ENCODE data around the gene AEBP1.

The AEBP1 gene

DNA sequence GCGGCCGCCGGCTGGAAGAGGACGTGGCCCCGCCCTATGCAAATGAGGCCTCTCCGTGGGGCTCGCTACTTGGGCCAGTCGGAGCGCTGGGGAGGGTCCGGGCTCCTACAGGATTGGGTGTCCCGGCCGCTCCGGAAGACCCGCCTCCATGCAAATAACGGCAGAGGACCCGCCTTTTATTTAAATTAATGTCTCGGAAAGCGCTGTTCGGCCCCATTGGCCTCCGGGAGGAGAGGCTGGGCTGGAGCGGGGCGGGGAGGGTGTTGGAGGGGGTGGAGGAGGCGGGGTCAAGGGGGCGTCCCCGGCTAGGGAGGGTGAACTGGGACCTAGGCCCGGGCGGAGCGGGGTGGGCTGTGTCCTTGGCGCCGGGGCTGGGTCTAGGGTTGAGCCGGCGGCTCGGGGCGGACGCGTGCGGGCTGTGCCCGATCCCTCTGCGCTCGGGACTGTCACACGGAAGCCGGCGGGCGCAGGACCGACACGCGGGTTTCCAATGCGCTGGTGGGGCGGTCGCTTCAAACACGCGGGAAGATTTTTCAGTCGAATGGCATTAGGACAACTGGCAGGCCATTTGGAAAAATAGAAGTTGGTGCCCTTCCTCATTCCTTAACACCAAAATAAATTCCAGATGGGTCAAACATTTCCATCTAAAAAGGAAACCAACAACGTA, 21.5 kb upstream of the AEBP1 start:
- Histone ChIP-seq H3K79me1 (ENCODE audit: low read depth, low read length) (peaks cover 2% of the 10 kb centered on the region), H3K4me2 (ENCODE audit: insufficient read depth, low read length, poor library complexity, severe bottlenecking) (peak overlapping the region; percentile 89), H2BK15ac (ENCODE audit: low read length) (no peak overlapping the region), H3K4ac (ENCODE audit: low read length) (no peak overlapping the region), H3K4me3 (ENCODE audit: low read length in 2 of 2) (peak overlapping the region; percentile 61 to 70), H3K18ac (ENCODE audit: low read length) (peak overlapping the region; percentile 71), H2BK120ac (ENCODE audit: low read depth, low read length) (no peak overlapping the region), H3K9ac (ENCODE audit: low read depth, low read length, poor library complexity) (no peak overlapping the region), H3K36me3 (replicated peaks in 1 of 2; ENCODE audit: control insufficient read depth in 2 of 2, insufficient read depth in 2 of 2, low read length in 2 of 2) (peaks cover 20 to 22% of the 10 kb centered on the region in 2 donors), H4K8ac (ENCODE audit: low read depth, low read length) (no peak overlapping the region), H3K9me3 (replicated peaks in 1 of 2; ENCODE audit: control insufficient read depth in 2 of 2, insufficient read depth in 1 of 2, low read depth in 1 of 2, low read length in 2 of 2) (no peaks in the 10 kb centered on the region), H3K23ac (ENCODE audit: low read depth, low read length, poor library complexity) (peak overlapping the region; percentile 89), H3K14ac (ENCODE audit: low read length) (no peak overlapping the region), H2AFZ (ENCODE audit: low read length) (peak overlapping the region; percentile 95), H3K27me3 (ENCODE audit: control insufficient read depth in 3 of 3, insufficient read depth in 3 of 3, low read depth in 1 of 3, low read length in 3 of 3) (peaks cover 0 to 12% (median 4%) of the 10 kb centered on the region in 3 experiments), H3K27ac (replicated peaks; ENCODE audit: low read length) (no peak overlapping the region), H4K91ac (ENCODE audit: low read depth, low read length, poor library complexity) (no peak overlapping the region), H2AK5ac (ENCODE audit: low read depth, low read length) (no peak overlapping the region), H3K4me1 (ENCODE audit: control insufficient read depth in 2 of 2, insufficient read depth in 1 of 2, low read depth in 1 of 2, low read length in 2 of 2) (no peaks in the 10 kb centered on the region), H2BK5ac (ENCODE audit: low read length) (no peak overlapping the region), H2BK12ac (ENCODE audit: low read length) (no peak overlapping the region)
- no CpG with 5 or more reads among the region's 54 CpGs for WGBS, 2 donors (ENCODE audit: extremely low coverage in 2 of 2, insufficient read length in 2 of 2, insufficient replicate concordance in 1 of 2)
- peak; percentile 98 for DNase-seq (ENCODE audit: low spot score)

DNA sequence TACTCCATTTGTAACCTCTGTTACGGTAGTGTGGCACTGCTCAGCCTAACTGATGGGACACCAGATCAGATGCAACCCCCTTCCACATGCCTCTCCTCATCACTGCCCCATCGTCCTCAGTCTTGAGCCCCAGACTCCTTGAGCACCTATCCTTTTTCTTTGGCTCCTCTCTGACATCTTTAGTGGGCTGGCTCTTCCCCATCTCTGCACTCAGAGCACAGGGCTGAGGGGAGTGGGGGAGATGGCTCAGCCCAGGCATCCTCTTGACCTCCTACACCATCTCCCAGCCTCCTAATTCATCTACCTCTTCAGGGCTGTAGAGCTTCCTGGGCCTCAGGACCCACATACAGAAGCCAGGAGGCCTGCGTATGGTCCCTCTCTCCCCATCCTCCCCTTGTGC, 20.3 kb upstream of the AEBP1 start:
- Histone ChIP-seq H2BK15ac (ENCODE audit: low read length) (no peak overlapping the region), H2BK120ac (ENCODE audit: low read depth, low read length) (no peak overlapping the region), H3K14ac (ENCODE audit: low read length) (no peak overlapping the region), H3K79me1 (ENCODE audit: low read depth, low read length) (no peaks in the 10 kb centered on the region), H2AK5ac (ENCODE audit: low read depth, low read length) (no peak overlapping the region), H3K9me3 (replicated peaks in 1 of 2; ENCODE audit: control insufficient read depth in 2 of 2, insufficient read depth in 1 of 2, low read depth in 1 of 2, low read length in 2 of 2) (no peaks in the 10 kb centered on the region), H3K4ac (ENCODE audit: low read length) (no peak overlapping the region), H3K18ac (ENCODE audit: low read length) (no peak overlapping the region), H3K23ac (ENCODE audit: low read depth, low read length, poor library complexity) (no peak overlapping the region), H3K27me3 (ENCODE audit: control insufficient read depth in 3 of 3, insufficient read depth in 3 of 3, low read depth in 1 of 3, low read length in 3 of 3) (peaks cover 0 to 12% (median 4%) of the 10 kb centered on the region in 3 experiments), H3K27ac (replicated peaks; ENCODE audit: low read length) (no peak overlapping the region), H3K9ac (ENCODE audit: low read depth, low read length, poor library complexity) (no peak overlapping the region), H3K4me1 (ENCODE audit: control insufficient read depth in 2 of 2, insufficient read depth in 1 of 2, low read depth in 1 of 2, low read length in 2 of 2) (no peaks in the 10 kb centered on the region), H3K4me3 (ENCODE audit: low read length in 2 of 2) (no peak overlapping the region), H2AFZ (ENCODE audit: low read length) (peak overlapping the region; percentile 18), H4K91ac (ENCODE audit: low read depth, low read length, poor library complexity) (no peak overlapping the region), H4K8ac (ENCODE audit: low read depth, low read length) (no peak overlapping the region), H2BK12ac (ENCODE audit: low read length) (peak overlapping the region; percentile 51), H3K36me3 (replicated peaks in 1 of 2; ENCODE audit: control insufficient read depth in 2 of 2, insufficient read depth in 2 of 2, low read length in 2 of 2) (peaks cover 9 to 13% of the 10 kb centered on the region in 2 donors), H3K4me2 (ENCODE audit: insufficient read depth, low read length, poor library complexity, severe bottlenecking) (no peak overlapping the region), H2BK5ac (ENCODE audit: low read length) (no peak overlapping the region)
- WGBS, 2 donors (ENCODE audit: extremely low coverage in 2 of 2, insufficient read length in 2 of 2, insufficient replicate concordance in 1 of 2) = no CpG with 5 or more reads among the region's 3 CpGs
- DNase-seq (ENCODE audit: low spot score) = no peak

DNA sequence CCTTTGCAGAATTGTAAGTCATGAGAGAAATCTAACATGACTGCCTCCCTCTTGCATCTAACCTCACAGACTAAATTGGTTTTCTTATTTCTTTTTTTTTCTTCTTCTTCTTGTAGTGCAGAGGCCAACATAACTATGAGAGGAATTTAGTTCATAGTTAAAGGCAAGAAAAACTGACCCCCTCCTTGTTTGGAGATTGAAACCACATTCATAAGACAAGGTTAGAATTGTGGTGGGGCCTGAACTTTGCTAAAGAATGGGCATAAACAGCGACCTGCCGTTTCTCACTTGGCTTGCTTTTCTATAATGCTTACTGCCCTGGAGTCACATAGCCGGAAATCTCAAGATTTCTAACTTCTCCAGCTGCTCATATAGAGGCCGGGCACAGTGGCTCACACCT, 19.4 kb upstream of the AEBP1 start:
- H3K79me1 ChIP-seq (ENCODE audit: low read depth, low read length) = no peaks in the 10 kb centered on the region
- no CpG with 5 or more reads among the region's 4 CpGs for WGBS, 2 donors (ENCODE audit: extremely low coverage in 2 of 2, insufficient read length in 2 of 2, insufficient replicate concordance in 1 of 2)

DNA sequence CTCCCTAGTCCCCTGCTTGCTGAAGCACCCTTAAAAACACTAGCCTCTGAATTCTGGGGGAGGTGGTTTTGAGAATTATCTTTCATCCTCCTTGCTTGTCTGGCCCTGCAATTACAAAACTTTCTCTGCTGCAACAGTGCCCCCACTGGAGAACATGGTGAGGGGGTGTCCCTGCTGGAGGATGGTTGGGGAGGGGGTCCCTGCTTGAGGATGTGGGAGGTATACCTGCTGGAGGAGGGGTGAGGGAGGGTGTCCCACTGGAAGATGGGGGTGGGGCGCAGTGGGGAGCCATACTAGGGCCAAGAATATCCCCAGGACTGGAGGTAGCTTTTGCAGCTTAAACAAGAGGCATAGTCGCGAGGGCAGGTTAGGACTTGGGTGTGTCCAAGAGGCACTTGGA, 18.6 kb upstream of the AEBP1 start:
- Histone ChIP-seq H3K23ac (ENCODE audit: low read depth, low read length, poor library complexity) (no peak overlapping the region), H4K91ac (ENCODE audit: low read depth, low read length, poor library complexity) (no peak overlapping the region), H3K27me3 (ENCODE audit: control insufficient read depth in 3 of 3, insufficient read depth in 3 of 3, low read depth in 1 of 3, low read length in 3 of 3) (peaks cover 0 to 13% (median 4%) of the 10 kb centered on the region in 3 experiments), H3K4me3 (ENCODE audit: low read length in 2 of 2) (no peak overlapping the region), H3K27ac (replicated peaks; ENCODE audit: low read length) (no peak overlapping the region), H3K36me3 (replicated peaks in 1 of 2; ENCODE audit: control insufficient read depth in 2 of 2, insufficient read depth in 2 of 2, low read length in 2 of 2) (no peaks in the 10 kb centered on the region), H3K4me2 (ENCODE audit: insufficient read depth, low read length, poor library complexity, severe bottlenecking) (no peak overlapping the region), H2BK5ac (ENCODE audit: low read length) (no peak overlapping the region), H2AK5ac (ENCODE audit: low read depth, low read length) (peak overlapping the region; percentile 61), H3K4ac (ENCODE audit: low read length) (no peak overlapping the region), H3K9ac (ENCODE audit: low read depth, low read length, poor library complexity) (no peak overlapping the region), H2BK12ac (ENCODE audit: low read length) (no peak overlapping the region), H2AFZ (ENCODE audit: low read length) (no peak overlapping the region), H3K9me3 (replicated peaks in 1 of 2; ENCODE audit: control insufficient read depth in 2 of 2, insufficient read depth in 1 of 2, low read depth in 1 of 2, low read length in 2 of 2) (no peaks in the 10 kb centered on the region), H4K8ac (ENCODE audit: low read depth, low read length) (no peak overlapping the region), H3K18ac (ENCODE audit: low read length) (no peak overlapping the region), H3K79me1 (ENCODE audit: low read depth, low read length) (no peaks in the 10 kb centered on the region), H2BK120ac (ENCODE audit: low read depth, low read length) (no peak overlapping the region), H3K4me1 (ENCODE audit: control insufficient read depth in 2 of 2, insufficient read depth in 1 of 2, low read depth in 1 of 2, low read length in 2 of 2) (no peaks in the 10 kb centered on the region), H2BK15ac (ENCODE audit: low read length) (no peak overlapping the region), H3K14ac (ENCODE audit: low read length) (peak overlapping the region; percentile 6)
- no peak for DNase-seq (ENCODE audit: low spot score)
- whole genome bisulfite sequencing, 2 donors (ENCODE audit: extremely low coverage in 2 of 2, insufficient read length in 2 of 2, insufficient replicate concordance in 1 of 2) = no CpG with 5 or more reads among the region's 3 CpGs

More for the DNA sequence above, 19.4 kb upstream of the AEBP1 start:
- H3K18ac ChIP-seq (ENCODE audit: low read length) = no peak overlapping the region
- H2BK120ac ChIP-seq (ENCODE audit: low read depth, low read length) = no peak overlapping the region
- H4K8ac ChIP-seq (ENCODE audit: low read depth, low read length) = peak overlapping the region; percentile 66
- H3K27ac ChIP-seq (replicated peaks; ENCODE audit: low read length) = no peak overlapping the region
- no peak overlapping the region for H3K14ac ChIP-seq (ENCODE audit: low read length)
- H3K9ac ChIP-seq (ENCODE audit: low read depth, low read length, poor library complexity) = no peak overlapping the region
- H2AFZ ChIP-seq (ENCODE audit: low read length) = no peak overlapping the region
- H3K36me3 ChIP-seq (replicated peaks in 1 of 2; ENCODE audit: control insufficient read depth in 2 of 2, insufficient read depth in 2 of 2, low read length in 2 of 2) = peaks cover 0 to 5% of the 10 kb centered on the region in 2 donors
- no peak overlapping the region for H3K4ac ChIP-seq (ENCODE audit: low read length)
- no peak overlapping the region for H3K4me3 ChIP-seq (ENCODE audit: low read length in 2 of 2)
- H3K4me1 ChIP-seq (ENCODE audit: control insufficient read depth in 2 of 2, insufficient read depth in 1 of 2, low read depth in 1 of 2, low read length in 2 of 2) = no peaks in the 10 kb centered on the region
- H3K27me3 ChIP-seq (ENCODE audit: control insufficient read depth in 3 of 3, insufficient read depth in 3 of 3, low read depth in 1 of 3, low read length in 3 of 3) = peaks cover 0 to 12% (median 4%) of the 10 kb centered on the region in 3 experiments
- no peaks in the 10 kb centered on the region for H3K9me3 ChIP-seq (replicated peaks in 1 of 2; ENCODE audit: control insufficient read depth in 2 of 2, insufficient read depth in 1 of 2, low read depth in 1 of 2, low read length in 2 of 2)
- no peak overlapping the region for H2AK5ac ChIP-seq (ENCODE audit: low read depth, low read length)
- H2BK12ac ChIP-seq (ENCODE audit: low read length) = no peak overlapping the region
- H4K91ac ChIP-seq (ENCODE audit: low read depth, low read length, poor library complexity) = no peak overlapping the region
- no peak overlapping the region for H3K4me2 ChIP-seq (ENCODE audit: insufficient read depth, low read length, poor library complexity, severe bottlenecking)
- no peak overlapping the region for H3K23ac ChIP-seq (ENCODE audit: low read depth, low read length, poor library complexity)
- no peak for DNase-seq (ENCODE audit: low spot score)
- no peak overlapping the region for H2BK5ac ChIP-seq (ENCODE audit: low read length)
- no peak overlapping the region for H2BK15ac ChIP-seq (ENCODE audit: low read length)
